ENCODE data around the gene FGF14. TPM values are rescaled to one million over a fixed set of nuclear protein-coding genes. Genes with fewer than 3 reads are reported as not detected.

FGF14 gene
- polyA plus RNA-seq, 1 of the 3 experiments (the other 2 are of a cell fraction): 0.20 TPM

DNA sequence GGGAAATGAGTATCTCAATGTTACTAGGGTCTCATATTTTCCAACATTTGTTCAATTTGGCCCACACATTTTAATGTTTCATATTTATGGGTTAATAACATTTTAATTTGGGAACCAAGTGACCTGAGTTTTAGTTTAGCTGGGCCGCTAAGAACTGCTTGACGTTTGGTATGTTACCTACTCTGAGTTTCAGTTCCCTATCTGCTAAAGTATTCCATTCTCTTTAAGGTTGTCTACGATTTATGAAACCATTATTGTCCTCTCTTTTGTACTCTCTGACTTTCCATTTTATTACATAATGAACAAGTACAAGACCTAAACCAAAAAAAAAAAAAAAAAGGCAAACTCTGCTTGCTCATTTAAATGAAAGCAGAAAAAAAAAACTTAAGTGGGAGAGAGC, 89.9 kb downstream of the FGF14 start:
- Histone ChIP-seq H3K79me2 (ENCODE audit: insufficient read depth) (no peaks in the 10 kb centered on the region), H3K9ac (no peak overlapping the region), H3K4me3 (ENCODE audit: low read depth in 2 of 2, low read length in 1 of 2) (no peak overlapping the region), H3K4me1 (ENCODE audit: control insufficient read depth in 1 of 2, insufficient read depth in 2 of 2, low read depth in 1 of 2, low read length in 1 of 2) (peaks cover 0 to 28% of the 10 kb centered on the region in 2 experiments; a peak in 3 of 4 replicates), H3K27ac (ENCODE audit: low read depth in 2 of 2, low read length in 1 of 2) (no peak overlapping the region), H3K36me3 (replicated peaks in 1 of 2; ENCODE audit: control insufficient read depth in 1 of 2, insufficient read depth in 2 of 2, low read length in 1 of 2) (no peaks in the 10 kb centered on the region), H3K27me3 (ENCODE audit: insufficient read depth) (no peaks in the 10 kb centered on the region), H3K9me2 (no peaks in the 10 kb centered on the region), H4K20me1 (ENCODE audit: insufficient read depth) (no peaks in the 10 kb centered on the region), H3F3A (replicated peaks; ENCODE audit: insufficient read depth) (no peaks in the 10 kb centered on the region), H2AFZ (ENCODE audit: low read depth) (no peak overlapping the region), H3K4me2 (no peak overlapping the region), H3K9me3 (no peaks in the 10 kb centered on the region)
- 73% methylated on average over 3 of the region's 3 CpGs for WGBS (ENCODE audit: low lambda C conversion rate)
- POLR2A ChIA-PET: interaction anchor here (0.6 to 1.2 kb wide), 2 partner anchors 10 to 82 kb away, joined by 3 to 6 read pairs; no protein-coding TSS in a partner anchor
- CTCF ChIA-PET: interaction anchor here (1.0 to 1.3 kb wide), 3 partner anchors 12 to 115 kb away, joined by 3 to 5 read pairs (median 3); no protein-coding TSS in a partner anchor
- TF ChIP-seq, protein P1, sequence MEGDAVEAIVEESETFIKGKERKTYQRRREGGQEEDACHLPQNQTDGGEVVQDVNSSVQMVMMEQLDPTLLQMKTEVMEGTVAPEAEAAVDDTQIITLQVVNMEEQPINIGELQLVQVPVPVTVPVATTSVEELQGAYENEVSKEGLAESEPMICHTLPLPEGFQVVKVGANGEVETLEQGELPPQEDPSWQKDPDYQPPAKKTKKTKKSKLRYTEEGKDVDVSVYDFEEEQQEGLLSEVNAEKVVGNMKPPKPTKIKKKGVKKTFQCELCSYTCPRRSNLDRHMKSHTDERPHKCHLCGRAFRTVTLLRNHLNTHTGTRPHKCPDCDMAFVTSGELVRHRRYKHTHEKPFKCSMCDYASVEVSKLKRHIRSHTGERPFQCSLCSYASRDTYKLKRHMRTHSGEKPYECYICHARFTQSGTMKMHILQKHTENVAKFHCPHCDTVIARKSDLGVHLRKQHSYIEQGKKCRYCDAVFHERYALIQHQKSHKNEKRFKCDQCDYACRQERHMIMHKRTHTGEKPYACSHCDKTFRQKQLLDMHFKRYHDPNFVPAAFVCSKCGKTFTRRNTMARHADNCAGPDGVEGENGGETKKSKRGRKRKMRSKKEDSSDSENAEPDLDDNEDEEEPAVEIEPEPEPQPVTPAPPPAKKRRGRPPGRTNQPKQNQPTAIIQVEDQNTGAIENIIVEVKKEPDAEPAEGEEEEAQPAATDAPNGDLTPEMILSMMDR (IDR thresholded peaks at IDR 0.05): no peak
- TF ChIP-seq, protein P2, sequence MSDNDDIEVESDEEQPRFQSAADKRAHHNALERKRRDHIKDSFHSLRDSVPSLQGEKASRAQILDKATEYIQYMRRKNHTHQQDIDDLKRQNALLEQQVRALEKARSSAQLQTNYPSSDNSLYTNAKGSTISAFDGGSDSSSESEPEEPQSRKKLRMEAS (IDR thresholded peaks at IDR 0.05; ENCODE audit: low read depth): no peak
- TF ChIP-seq, protein P3, sequence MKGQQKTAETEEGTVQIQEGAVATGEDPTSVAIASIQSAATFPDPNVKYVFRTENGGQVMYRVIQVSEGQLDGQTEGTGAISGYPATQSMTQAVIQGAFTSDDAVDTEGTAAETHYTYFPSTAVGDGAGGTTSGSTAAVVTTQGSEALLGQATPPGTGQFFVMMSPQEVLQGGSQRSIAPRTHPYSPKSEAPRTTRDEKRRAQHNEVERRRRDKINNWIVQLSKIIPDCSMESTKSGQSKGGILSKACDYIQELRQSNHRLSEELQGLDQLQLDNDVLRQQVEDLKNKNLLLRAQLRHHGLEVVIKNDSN (IDR thresholded peaks at IDR 0.05; ENCODE audit: borderline replicate concordance, low read depth): no peak
- TF ChIP-seq RFX5 (IDR thresholded peaks at IDR 0.05; ENCODE audit: low read length) (no peak), EZH2phosphoT487 (IDR thresholded peaks at IDR 0.05; ENCODE audit: borderline replicate concordance, low read depth) (no peak), YY1 (IDR thresholded peaks at IDR 0.05; ENCODE audit: low read depth) (no peak), SMC3 (IDR thresholded peaks at IDR 0.05; ENCODE audit: low read depth, low read length) (no peak), NFIC (IDR thresholded peaks at IDR 0.05; ENCODE audit: borderline replicate concordance) (no peak), FOSL2 (IDR thresholded peaks at IDR 0.05; ENCODE audit: borderline replicate concordance, low read depth) (no peak), CHD2 (IDR thresholded peaks at IDR 0.05; ENCODE audit: low read length, partially characterized antibody) (no peak), ELF1 (IDR thresholded peaks at IDR 0.05) (no peak), TCF12 (IDR thresholded peaks at IDR 0.05) (no peak)
- TF ChIP-seq, protein P4, sequence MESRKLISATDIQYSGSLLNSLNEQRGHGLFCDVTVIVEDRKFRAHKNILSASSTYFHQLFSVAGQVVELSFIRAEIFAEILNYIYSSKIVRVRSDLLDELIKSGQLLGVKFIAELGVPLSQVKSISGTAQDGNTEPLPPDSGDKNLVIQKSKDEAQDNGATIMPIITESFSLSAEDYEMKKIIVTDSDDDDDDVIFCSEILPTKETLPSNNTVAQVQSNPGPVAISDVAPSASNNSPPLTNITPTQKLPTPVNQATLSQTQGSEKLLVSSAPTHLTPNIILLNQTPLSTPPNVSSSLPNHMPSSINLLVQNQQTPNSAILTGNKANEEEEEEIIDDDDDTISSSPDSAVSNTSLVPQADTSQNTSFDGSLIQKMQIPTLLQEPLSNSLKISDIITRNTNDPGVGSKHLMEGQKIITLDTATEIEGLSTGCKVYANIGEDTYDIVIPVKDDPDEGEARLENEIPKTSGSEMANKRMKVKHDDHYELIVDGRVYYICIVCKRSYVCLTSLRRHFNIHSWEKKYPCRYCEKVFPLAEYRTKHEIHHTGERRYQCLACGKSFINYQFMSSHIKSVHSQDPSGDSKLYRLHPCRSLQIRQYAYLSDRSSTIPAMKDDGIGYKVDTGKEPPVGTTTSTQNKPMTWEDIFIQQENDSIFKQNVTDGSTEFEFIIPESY (IDR thresholded peaks at IDR 0.05; ENCODE audit: borderline replicate concordance, low read depth): no peak
- TF ChIP-seq, protein P5, sequence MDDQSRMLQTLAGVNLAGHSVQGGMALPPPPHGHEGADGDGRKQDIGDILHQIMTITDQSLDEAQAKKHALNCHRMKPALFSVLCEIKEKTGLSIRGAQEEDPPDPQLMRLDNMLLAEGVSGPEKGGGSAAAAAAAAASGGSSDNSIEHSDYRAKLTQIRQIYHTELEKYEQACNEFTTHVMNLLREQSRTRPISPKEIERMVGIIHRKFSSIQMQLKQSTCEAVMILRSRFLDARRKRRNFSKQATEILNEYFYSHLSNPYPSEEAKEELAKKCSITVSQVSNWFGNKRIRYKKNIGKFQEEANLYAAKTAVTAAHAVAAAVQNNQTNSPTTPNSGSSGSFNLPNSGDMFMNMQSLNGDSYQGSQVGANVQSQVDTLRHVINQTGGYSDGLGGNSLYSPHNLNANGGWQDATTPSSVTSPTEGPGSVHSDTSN (IDR thresholded peaks at IDR 0.05): no peak
- TF ChIP-seq, protein P6, sequence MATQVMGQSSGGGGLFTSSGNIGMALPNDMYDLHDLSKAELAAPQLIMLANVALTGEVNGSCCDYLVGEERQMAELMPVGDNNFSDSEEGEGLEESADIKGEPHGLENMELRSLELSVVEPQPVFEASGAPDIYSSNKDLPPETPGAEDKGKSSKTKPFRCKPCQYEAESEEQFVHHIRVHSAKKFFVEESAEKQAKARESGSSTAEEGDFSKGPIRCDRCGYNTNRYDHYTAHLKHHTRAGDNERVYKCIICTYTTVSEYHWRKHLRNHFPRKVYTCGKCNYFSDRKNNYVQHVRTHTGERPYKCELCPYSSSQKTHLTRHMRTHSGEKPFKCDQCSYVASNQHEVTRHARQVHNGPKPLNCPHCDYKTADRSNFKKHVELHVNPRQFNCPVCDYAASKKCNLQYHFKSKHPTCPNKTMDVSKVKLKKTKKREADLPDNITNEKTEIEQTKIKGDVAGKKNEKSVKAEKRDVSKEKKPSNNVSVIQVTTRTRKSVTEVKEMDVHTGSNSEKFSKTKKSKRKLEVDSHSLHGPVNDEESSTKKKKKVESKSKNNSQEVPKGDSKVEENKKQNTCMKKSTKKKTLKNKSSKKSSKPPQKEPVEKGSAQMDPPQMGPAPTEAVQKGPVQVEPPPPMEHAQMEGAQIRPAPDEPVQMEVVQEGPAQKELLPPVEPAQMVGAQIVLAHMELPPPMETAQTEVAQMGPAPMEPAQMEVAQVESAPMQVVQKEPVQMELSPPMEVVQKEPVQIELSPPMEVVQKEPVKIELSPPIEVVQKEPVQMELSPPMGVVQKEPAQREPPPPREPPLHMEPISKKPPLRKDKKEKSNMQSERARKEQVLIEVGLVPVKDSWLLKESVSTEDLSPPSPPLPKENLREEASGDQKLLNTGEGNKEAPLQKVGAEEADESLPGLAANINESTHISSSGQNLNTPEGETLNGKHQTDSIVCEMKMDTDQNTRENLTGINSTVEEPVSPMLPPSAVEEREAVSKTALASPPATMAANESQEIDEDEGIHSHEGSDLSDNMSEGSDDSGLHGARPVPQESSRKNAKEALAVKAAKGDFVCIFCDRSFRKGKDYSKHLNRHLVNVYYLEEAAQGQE (IDR thresholded peaks at IDR 0.05; ENCODE audit: low read depth, low read length): no peak
- TF ChIP-seq, protein P7, sequence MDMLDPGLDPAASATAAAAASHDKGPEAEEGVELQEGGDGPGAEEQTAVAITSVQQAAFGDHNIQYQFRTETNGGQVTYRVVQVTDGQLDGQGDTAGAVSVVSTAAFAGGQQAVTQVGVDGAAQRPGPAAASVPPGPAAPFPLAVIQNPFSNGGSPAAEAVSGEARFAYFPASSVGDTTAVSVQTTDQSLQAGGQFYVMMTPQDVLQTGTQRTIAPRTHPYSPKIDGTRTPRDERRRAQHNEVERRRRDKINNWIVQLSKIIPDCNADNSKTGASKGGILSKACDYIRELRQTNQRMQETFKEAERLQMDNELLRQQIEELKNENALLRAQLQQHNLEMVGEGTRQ (IDR thresholded peaks at IDR 0.05; ENCODE audit: borderline replicate concordance, low read depth, low read length): no peak
- no peak for DNase-seq

All from SK-N-SH (cell line).